Measurements from ENCODE around the gene FMN1. TPM values are rescaled to one million over a fixed set of nuclear protein-coding genes. Genes with fewer than 3 reads are reported as not detected.

Gene FMN1
- total RNA-seq, 1 donor from 2014 or later, result 1.6 TPM

DNA sequence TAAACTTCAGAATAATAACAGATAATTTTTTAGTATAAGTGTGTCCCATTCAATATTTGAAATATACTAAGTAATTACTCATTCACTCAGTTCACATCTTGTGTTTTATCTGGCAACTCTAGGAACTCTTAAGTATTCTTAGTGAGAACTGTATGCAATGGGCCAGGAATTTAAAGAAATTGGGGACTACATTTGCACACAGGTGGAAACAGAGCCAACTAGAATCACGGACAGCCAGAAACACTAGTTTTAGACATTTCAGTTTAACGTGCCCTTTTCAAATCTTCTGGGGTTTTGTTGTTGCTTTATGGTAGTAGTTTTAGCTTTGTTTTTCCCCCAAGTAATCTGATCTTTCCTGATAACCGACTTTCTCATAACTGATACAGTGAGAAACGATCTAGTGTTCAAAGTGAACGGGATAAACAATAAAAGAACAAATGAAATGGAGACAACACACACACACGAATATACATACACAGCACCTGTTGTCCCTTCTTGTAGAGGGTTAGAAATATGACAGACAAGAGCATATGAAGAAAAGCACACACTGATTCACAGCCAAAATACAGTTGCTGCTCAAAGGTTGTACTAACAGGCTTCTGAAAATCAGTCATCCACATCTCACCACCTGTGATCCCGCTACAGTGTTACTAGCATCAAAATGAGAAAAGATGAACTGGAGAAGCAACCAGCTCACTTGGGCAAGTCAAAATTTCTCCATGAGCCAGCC lies 167.0 kb downstream of the FMN1 start:
- DNase-seq (ENCODE audit: low spot score in 2 of 2, unreplicated experiment in 2 of 2), result no peak
- H3K27me3 Mint-ChIP-seq (ENCODE audit: low read depth), result no peaks in the 10 kb centered on the region
- no peaks in the 10 kb centered on the region for H3K9me3 Mint-ChIP-seq
- TF ChIP-seq, protein P1, sequence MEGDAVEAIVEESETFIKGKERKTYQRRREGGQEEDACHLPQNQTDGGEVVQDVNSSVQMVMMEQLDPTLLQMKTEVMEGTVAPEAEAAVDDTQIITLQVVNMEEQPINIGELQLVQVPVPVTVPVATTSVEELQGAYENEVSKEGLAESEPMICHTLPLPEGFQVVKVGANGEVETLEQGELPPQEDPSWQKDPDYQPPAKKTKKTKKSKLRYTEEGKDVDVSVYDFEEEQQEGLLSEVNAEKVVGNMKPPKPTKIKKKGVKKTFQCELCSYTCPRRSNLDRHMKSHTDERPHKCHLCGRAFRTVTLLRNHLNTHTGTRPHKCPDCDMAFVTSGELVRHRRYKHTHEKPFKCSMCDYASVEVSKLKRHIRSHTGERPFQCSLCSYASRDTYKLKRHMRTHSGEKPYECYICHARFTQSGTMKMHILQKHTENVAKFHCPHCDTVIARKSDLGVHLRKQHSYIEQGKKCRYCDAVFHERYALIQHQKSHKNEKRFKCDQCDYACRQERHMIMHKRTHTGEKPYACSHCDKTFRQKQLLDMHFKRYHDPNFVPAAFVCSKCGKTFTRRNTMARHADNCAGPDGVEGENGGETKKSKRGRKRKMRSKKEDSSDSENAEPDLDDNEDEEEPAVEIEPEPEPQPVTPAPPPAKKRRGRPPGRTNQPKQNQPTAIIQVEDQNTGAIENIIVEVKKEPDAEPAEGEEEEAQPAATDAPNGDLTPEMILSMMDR (IDR thresholded peaks at IDR 0.05; ENCODE audit: unreplicated experiment), result no peak
- no peak overlapping the region for H3K4me3 Mint-ChIP-seq
- H3K4me1 Mint-ChIP-seq, result peaks cover 6% of the 10 kb centered on the region
- H3K27ac Mint-ChIP-seq, result no peak overlapping the region
- no peaks in the 10 kb centered on the region for H3K36me3 Mint-ChIP-seq

DNA sequence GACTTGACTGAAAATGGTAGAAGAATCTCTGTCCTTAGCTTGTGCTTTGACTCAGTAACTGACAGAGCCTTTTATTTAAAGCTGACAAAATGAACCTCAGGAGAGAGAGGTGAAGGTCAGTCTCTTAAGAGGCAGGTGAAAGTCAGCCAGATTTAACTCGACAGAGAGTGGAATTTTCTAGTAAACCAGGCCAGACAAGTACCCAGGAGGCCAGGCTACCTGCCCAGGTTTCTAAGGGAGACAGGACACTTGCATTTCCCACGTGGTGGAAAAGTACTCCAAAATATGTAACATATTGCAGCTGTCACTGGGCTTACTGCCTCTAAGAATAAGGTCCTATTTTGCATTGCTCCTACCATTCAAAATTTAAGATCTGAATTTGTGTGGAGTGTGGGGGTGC lies 167.9 kb downstream of the FMN1 start:
- TF ChIP-seq, protein P1 (IDR thresholded peaks at IDR 0.05; ENCODE audit: unreplicated experiment), result no peak
- Mint-ChIP-seq H3K4me1 (peaks cover 8% of the 10 kb centered on the region), H3K9me3 (no peaks in the 10 kb centered on the region), H3K27me3 (ENCODE audit: low read depth) (no peaks in the 10 kb centered on the region), H3K27ac (no peak overlapping the region), H3K4me3 (no peak overlapping the region), H3K36me3 (no peaks in the 10 kb centered on the region)
- DNase-seq (ENCODE audit: low spot score in 2 of 2, unreplicated experiment in 2 of 2), result no peak

- Mint-ChIP-seq H3K4me3 (no peak overlapping the region), H3K27me3 (ENCODE audit: low read depth) (no peaks in the 10 kb centered on the region), H3K4me1 (peaks cover 8% of the 10 kb centered on the region), H3K27ac (peak overlapping the region; percentile 2), H3K36me3 (no peaks in the 10 kb centered on the region), H3K9me3 (peaks cover 3% of the 10 kb centered on the region)
- DNase-seq (ENCODE audit: low spot score in 2 of 2, unreplicated experiment in 2 of 2), result no peak
- TF ChIP-seq, protein P1 (IDR thresholded peaks at IDR 0.05; ENCODE audit: unreplicated experiment), result no peak
These were observed 171.9 kb downstream of the FMN1 start for GRCh38 chr15:33022629-33023028.

GRCh38 chr15:33021806-33022389 lies 172.6 kb downstream of the FMN1 start:
- Mint-ChIP-seq H3K27me3 (ENCODE audit: low read depth) (no peaks in the 10 kb centered on the region), H3K36me3 (no peaks in the 10 kb centered on the region), H3K9me3 (peaks cover 3% of the 10 kb centered on the region), H3K27ac (peak overlapping the region; percentile 2), H3K4me3 (no peak overlapping the region), H3K4me1 (peaks cover 8% of the 10 kb centered on the region)
- TF ChIP-seq, protein P1 (IDR thresholded peaks at IDR 0.05; ENCODE audit: unreplicated experiment), result peak; percentile 57
- DNase-seq (ENCODE audit: low spot score in 2 of 2, unreplicated experiment in 2 of 2), result no peak

DNA sequence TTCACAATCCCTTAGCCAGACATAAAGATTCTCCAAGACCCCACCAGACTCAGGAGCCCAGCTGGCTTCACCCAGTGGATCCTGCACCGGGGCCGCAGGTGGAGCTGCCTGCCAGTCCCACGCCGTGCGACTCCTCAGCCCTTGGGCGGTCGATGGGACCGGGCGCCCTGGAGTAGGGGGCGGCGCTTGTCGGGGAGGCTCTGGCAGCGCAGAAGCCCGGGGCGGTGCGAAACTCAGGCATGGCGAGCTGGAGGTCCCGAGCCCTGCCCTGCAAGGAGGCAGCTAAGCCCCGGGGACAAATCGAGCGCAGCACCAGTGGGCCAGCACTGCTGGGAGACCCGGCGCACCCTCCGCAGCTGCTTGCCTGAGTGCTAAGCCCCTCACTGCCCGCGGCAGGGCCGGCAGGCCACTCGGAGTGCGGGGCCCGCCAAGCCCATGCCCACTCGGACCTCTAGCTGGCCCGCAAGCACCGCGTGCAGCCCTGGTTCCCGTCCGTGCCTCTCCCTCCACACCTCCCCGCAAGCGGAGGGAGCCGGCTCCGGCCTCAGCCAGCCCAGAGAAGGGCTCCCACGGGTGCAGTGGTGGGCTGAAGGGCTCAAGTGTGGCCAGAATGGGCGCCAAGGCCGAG lies 175.0 kb downstream of the FMN1 start:
- H3K9me3 Mint-ChIP-seq, result peaks cover 3% of the 10 kb centered on the region
- no peak for DNase-seq (ENCODE audit: low spot score in 2 of 2, unreplicated experiment in 2 of 2)
- no peak overlapping the region for H3K27ac Mint-ChIP-seq
- H3K4me1 Mint-ChIP-seq, result peaks cover 8% of the 10 kb centered on the region
- no peak overlapping the region for H3K4me3 Mint-ChIP-seq
- H3K36me3 Mint-ChIP-seq, result no peaks in the 10 kb centered on the region
- no peaks in the 10 kb centered on the region for H3K27me3 Mint-ChIP-seq (ENCODE audit: low read depth)
- TF ChIP-seq, protein P1 (IDR thresholded peaks at IDR 0.05; ENCODE audit: unreplicated experiment), result no peak

Data from mesothelial cell of epicardium (in vitro differentiated cells).